ENCODE measurements around the gene TUBA1C. TPM values are rescaled to one million over a fixed set of nuclear protein-coding genes. Genes with fewer than 3 reads are reported as not detected.

Gene TUBA1C
- 532 TPM for polyA plus RNA-seq (2013, experiment 1 of 2)
- 549 TPM for polyA plus RNA-seq (2013, experiment 2 of 2)

DNA sequence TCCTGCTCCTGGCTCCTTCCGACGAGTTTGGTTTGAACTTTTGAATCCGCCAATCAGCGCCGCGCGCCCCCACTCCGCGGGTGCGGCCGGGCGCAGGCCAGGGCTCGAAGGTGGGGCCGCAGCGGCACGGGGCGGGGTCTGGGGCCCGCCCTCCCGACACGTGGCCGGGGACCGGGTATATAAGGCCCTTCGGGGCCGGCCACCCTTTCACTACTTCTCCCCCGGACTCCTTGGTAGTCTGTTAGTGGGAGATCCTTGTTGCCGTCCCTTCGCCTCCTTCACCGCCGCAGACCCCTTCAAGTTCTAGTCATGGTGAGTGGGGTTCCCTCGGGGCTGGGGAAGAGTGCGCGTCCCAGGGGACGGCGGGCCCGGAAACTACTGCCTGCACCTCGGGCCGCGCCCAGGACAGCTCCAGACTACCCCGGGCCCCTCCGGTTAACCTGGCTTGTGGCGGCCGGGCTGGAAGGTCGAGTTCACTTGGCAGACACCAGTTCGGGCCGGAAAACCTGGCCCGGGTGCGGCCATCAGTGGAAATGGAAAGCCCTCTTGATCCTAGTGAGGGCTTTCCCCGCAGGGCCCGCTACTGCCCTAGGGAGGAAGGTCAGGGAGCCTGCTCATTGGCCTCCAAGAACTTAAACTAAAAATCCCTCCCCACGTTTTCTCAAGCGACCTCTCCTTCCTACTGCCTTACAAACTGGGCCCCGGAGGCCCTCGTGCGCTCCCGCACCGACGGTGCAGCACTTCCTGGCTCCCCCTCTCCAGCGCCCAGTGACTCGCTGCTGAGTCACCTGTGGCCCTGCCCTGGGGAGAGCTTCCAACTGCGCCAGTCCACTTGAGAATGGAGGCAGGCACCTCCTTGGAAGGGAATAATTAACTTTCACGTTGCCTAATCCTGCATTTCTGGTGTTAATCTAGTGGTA, at the start of gene TUBA1C:
TUBA1C (plus strand) TSS at position 210 of the 920 bp plus-strand sequence; CDS start at position 310, 100 bp downstream.
- peak within 1 kb of the TSS; percentile 68 for H2AK5ac ChIP-seq (ENCODE audit: low read length, severe bottlenecking)
- peak within 1 kb of the TSS; percentile 87 to 98 for H3K18ac ChIP-seq (ENCODE audit: low read depth in 1 of 2, low read length in 2 of 2)
- peak within 1 kb of the TSS; percentile 83 for H2BK5ac ChIP-seq (ENCODE audit: low read depth, low read length, poor library complexity, severe bottlenecking)
- peak within 1 kb of the TSS; percentile 100 for H3K9ac ChIP-seq (ENCODE audit: low read length)
- peak; percentile 94 for DNase-seq
- peak within 1 kb of the TSS; percentile 65 for H4K91ac ChIP-seq (ENCODE audit: low read length)
- peak within 1 kb of the TSS in 1 of 2 experiments; percentile 70 for H3K23ac ChIP-seq (ENCODE audit: low read length in 2 of 2)
- H3K9me3 ChIP-seq (ENCODE audit: control insufficient read depth, low read length) = peaks cover 8% of the 10 kb centered on the region
- 0% methylated on average over 45 of the region's 61 CpGs for WGBS
- peaks cover 9% of the 10 kb centered on the region for H3K4me1 ChIP-seq (ENCODE audit: control insufficient read depth, insufficient read depth, low read depth, low read length)
- peak within 1 kb of the TSS; percentile 88 for H3K27ac ChIP-seq (ENCODE audit: low read length, poor library complexity, severe bottlenecking)
- peaks cover 19 to 28% of the 10 kb centered on the region in 2 experiments for H3K36me3 ChIP-seq (ENCODE audit: control insufficient read depth in 1 of 2, insufficient read depth in 2 of 2, low read depth in 1 of 2, low read length in 2 of 2)
- H3K4me3 ChIP-seq (ENCODE audit: insufficient read depth in 1 of 2, low read depth in 1 of 2, low read length in 2 of 2) = peak within 1 kb of the TSS; percentile 79 to 94
- peak within 1 kb of the TSS; percentile 75 for H2BK120ac ChIP-seq (ENCODE audit: low read depth, low read length)
- peak within 1 kb of the TSS in 1 of 2 experiments; percentile 85 for H3K14ac ChIP-seq (ENCODE audit: low read length in 2 of 2)
- H2BK15ac ChIP-seq (ENCODE audit: low read depth, poor library complexity, severe bottlenecking) = peak within 1 kb of the TSS; percentile 90
- no peak within 1 kb of the TSS for H2AFZ ChIP-seq (ENCODE audit: low read depth, low read length)
- peak within 1 kb of the TSS; percentile 87 to 98 for H3K4ac ChIP-seq (ENCODE audit: low read depth in 1 of 2, low read length in 2 of 2)
- peak within 1 kb of the TSS in 1 of 2 experiments; percentile 33 for H2BK12ac ChIP-seq (ENCODE audit: low read length in 2 of 2)
- H3K4me2 ChIP-seq (ENCODE audit: low read length, poor library complexity, severe bottlenecking) = peak within 1 kb of the TSS; percentile 64
- peak within 1 kb of the TSS; percentile 82 for H4K8ac ChIP-seq (ENCODE audit: low read length)
- H3K27me3 ChIP-seq (ENCODE audit: control insufficient read depth in 1 of 2, insufficient read depth in 1 of 2, low read length in 2 of 2) = no peaks in the 10 kb centered on the region
- H3K79me1 ChIP-seq (replicated peaks; ENCODE audit: low read length, poor library complexity, severe bottlenecking) = peaks cover 5% of the 10 kb centered on the region

DNA sequence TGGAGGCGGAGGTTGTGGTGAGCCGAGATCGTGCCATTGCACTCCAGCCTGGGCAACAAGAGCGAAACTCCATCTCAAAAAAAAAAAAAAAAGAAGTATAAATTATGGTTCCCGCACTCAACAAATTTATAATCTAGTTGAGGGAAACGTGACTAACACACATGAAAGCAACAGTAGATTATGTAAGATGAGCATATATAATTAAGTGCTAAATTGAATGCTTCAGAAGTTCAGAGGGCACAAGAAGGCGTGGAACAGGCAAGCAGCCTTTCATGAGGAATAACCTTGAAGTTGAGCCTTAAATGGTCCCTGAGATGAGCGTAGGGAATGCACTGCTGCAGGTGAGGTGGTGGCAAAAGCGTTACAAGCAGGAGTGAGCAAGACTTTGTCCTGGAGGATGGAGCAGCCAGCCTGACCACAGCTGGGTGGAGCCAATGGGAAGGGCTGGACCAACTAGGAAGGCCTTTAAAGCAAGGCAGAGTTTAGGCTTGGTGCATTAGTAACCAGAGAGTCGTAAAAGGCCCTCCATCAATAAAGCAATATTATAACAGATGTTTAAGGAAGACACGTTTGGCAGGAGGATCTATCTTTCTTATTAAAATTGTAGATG, 45.4 kb upstream of the TUBA1C start:
- H3K4me3 ChIP-seq (ENCODE audit: insufficient read depth in 1 of 2, low read depth in 1 of 2, low read length in 2 of 2) = no peak overlapping the region
- H3K79me1 ChIP-seq (replicated peaks; ENCODE audit: low read length, poor library complexity, severe bottlenecking) = no peaks in the 10 kb centered on the region
- H3K18ac ChIP-seq (ENCODE audit: low read depth in 1 of 2, low read length in 2 of 2) = no peak overlapping the region
- no peak overlapping the region for H3K27ac ChIP-seq (ENCODE audit: low read length, poor library complexity, severe bottlenecking)
- no peak overlapping the region for H3K4me2 ChIP-seq (ENCODE audit: low read length, poor library complexity, severe bottlenecking)
- H3K14ac ChIP-seq (ENCODE audit: low read length in 2 of 2) = no peak overlapping the region
- DNase-seq = no peak
- H4K91ac ChIP-seq (ENCODE audit: low read length) = no peak overlapping the region
- no peak overlapping the region for H3K9ac ChIP-seq (ENCODE audit: low read length)
- H2BK120ac ChIP-seq (ENCODE audit: low read depth, low read length) = no peak overlapping the region
- H2AFZ ChIP-seq (ENCODE audit: low read depth, low read length) = no peak overlapping the region
- no peak overlapping the region for H2BK15ac ChIP-seq (ENCODE audit: low read depth, poor library complexity, severe bottlenecking)
- H3K23ac ChIP-seq (ENCODE audit: low read length in 2 of 2) = no peak overlapping the region
- H2BK12ac ChIP-seq (ENCODE audit: low read length in 2 of 2) = no peak overlapping the region
- H2BK5ac ChIP-seq (ENCODE audit: low read depth, low read length, poor library complexity, severe bottlenecking) = no peak overlapping the region
- no peaks in the 10 kb centered on the region for H3K27me3 ChIP-seq (ENCODE audit: control insufficient read depth in 1 of 2, insufficient read depth in 1 of 2, low read length in 2 of 2)
- no peaks in the 10 kb centered on the region for H3K36me3 ChIP-seq (ENCODE audit: control insufficient read depth in 1 of 2, insufficient read depth in 2 of 2, low read depth in 1 of 2, low read length in 2 of 2)
- no peaks in the 10 kb centered on the region for H3K9me3 ChIP-seq (ENCODE audit: control insufficient read depth, low read length)
- 89% methylated on average over 6 of the region's 11 CpGs for WGBS
- H2AK5ac ChIP-seq (ENCODE audit: low read length, severe bottlenecking) = no peak overlapping the region
- H3K4me1 ChIP-seq (ENCODE audit: control insufficient read depth, insufficient read depth, low read depth, low read length) = peaks cover 6% of the 10 kb centered on the region
- H4K8ac ChIP-seq (ENCODE audit: low read length) = no peak overlapping the region
- no peak overlapping the region for H3K4ac ChIP-seq (ENCODE audit: low read depth in 1 of 2, low read length in 2 of 2)

DNA sequence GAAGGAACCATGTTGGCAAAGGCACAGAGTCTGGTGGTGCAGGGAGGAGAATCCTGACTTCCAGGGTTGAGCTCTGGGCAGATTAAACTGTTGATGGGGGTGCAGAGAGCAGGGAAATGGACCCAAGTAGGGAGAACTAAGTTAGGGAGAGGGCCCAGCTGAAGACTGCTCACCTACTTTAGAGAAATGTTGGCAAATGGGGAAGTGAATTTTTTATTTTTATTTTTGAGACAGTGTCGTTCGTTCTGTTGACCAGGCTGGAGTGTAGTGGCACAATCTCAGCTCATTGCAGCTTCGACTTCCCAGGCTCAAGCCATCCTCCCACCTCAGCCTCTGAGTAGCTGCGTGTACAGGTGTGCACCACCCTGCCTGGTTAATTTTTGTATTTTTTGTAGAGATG, 43.9 kb upstream of the TUBA1C start:
- H3K18ac ChIP-seq (ENCODE audit: low read depth in 1 of 2, low read length in 2 of 2) = peak overlapping the region in 1 of 2 experiments; percentile 41
- peaks cover 4% of the 10 kb centered on the region for H3K4me1 ChIP-seq (ENCODE audit: control insufficient read depth, insufficient read depth, low read depth, low read length)
- peak overlapping the region; percentile 71 for H2BK120ac ChIP-seq (ENCODE audit: low read depth, low read length)
- H2AFZ ChIP-seq (ENCODE audit: low read depth, low read length) = no peak overlapping the region
- WGBS = 98% methylated on average over 3 of the region's 4 CpGs
- no peaks in the 10 kb centered on the region for H3K9me3 ChIP-seq (ENCODE audit: control insufficient read depth, low read length)
- H3K4me3 ChIP-seq (ENCODE audit: insufficient read depth in 1 of 2, low read depth in 1 of 2, low read length in 2 of 2) = no peak overlapping the region
- peak overlapping the region; percentile 57 for H2AK5ac ChIP-seq (ENCODE audit: low read length, severe bottlenecking)
- no peak overlapping the region for H3K4ac ChIP-seq (ENCODE audit: low read depth in 1 of 2, low read length in 2 of 2)
- H3K27me3 ChIP-seq (ENCODE audit: control insufficient read depth in 1 of 2, insufficient read depth in 1 of 2, low read length in 2 of 2) = no peaks in the 10 kb centered on the region
- H2BK5ac ChIP-seq (ENCODE audit: low read depth, low read length, poor library complexity, severe bottlenecking) = no peak overlapping the region
- no peak overlapping the region for H3K9ac ChIP-seq (ENCODE audit: low read length)
- H3K4me2 ChIP-seq (ENCODE audit: low read length, poor library complexity, severe bottlenecking) = no peak overlapping the region
- peak overlapping the region; percentile 89 for H2BK15ac ChIP-seq (ENCODE audit: low read depth, poor library complexity, severe bottlenecking)
- H4K91ac ChIP-seq (ENCODE audit: low read length) = peak overlapping the region; percentile 48
- DNase-seq = no peak
- no peak overlapping the region for H3K14ac ChIP-seq (ENCODE audit: low read length in 2 of 2)
- no peak overlapping the region for H3K27ac ChIP-seq (ENCODE audit: low read length, poor library complexity, severe bottlenecking)
- H3K36me3 ChIP-seq (ENCODE audit: control insufficient read depth in 1 of 2, insufficient read depth in 2 of 2, low read depth in 1 of 2, low read length in 2 of 2) = no peaks in the 10 kb centered on the region
- H3K79me1 ChIP-seq (replicated peaks; ENCODE audit: low read length, poor library complexity, severe bottlenecking) = no peaks in the 10 kb centered on the region
- H3K23ac ChIP-seq (ENCODE audit: low read length in 2 of 2) = no peak overlapping the region
- H2BK12ac ChIP-seq (ENCODE audit: low read length in 2 of 2) = no peak overlapping the region
- peak overlapping the region; percentile 75 for H4K8ac ChIP-seq (ENCODE audit: low read length)

DNA sequence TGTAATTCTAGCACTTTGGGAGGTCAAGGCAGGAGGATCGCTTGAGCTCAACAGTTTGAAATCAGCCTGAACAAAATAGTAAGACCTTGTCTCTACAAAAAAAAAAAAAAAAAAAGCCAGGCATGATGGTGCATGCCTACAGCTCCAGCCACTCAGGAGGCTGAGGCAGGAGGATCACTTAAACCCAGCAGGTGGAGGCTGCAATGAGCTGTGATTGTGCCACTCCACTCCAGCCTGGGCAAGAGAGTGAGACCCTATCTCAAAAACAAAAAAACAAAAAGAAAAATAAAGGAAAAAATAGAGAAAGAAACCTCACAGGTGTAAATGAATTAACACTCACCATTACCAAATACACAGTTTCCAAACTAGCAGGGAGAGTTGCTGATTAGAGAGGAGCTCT, 41.8 kb upstream of the TUBA1C start:
- DNase-seq = no peak
- H3K18ac ChIP-seq (ENCODE audit: low read depth in 1 of 2, low read length in 2 of 2) = peak overlapping the region; percentile 4 to 56
- no peaks in the 10 kb centered on the region for H3K79me1 ChIP-seq (replicated peaks; ENCODE audit: low read length, poor library complexity, severe bottlenecking)
- no peak overlapping the region for H4K91ac ChIP-seq (ENCODE audit: low read length)
- H3K23ac ChIP-seq (ENCODE audit: low read length in 2 of 2) = no peak overlapping the region
- peak overlapping the region; percentile 46 for H2BK5ac ChIP-seq (ENCODE audit: low read depth, low read length, poor library complexity, severe bottlenecking)
- H4K8ac ChIP-seq (ENCODE audit: low read length) = no peak overlapping the region
- no peak overlapping the region for H3K4me2 ChIP-seq (ENCODE audit: low read length, poor library complexity, severe bottlenecking)
- H2AK5ac ChIP-seq (ENCODE audit: low read length, severe bottlenecking) = peak overlapping the region; percentile 66
- no peak overlapping the region for H2BK15ac ChIP-seq (ENCODE audit: low read depth, poor library complexity, severe bottlenecking)
- no peaks in the 10 kb centered on the region for H3K9me3 ChIP-seq (ENCODE audit: control insufficient read depth, low read length)
- peak overlapping the region; percentile 74 for H3K9ac ChIP-seq (ENCODE audit: low read length)
- H2BK12ac ChIP-seq (ENCODE audit: low read length in 2 of 2) = peak overlapping the region in 1 of 2 experiments; percentile 3
- no peaks in the 10 kb centered on the region for H3K27me3 ChIP-seq (ENCODE audit: control insufficient read depth in 1 of 2, insufficient read depth in 1 of 2, low read length in 2 of 2)
- H3K4ac ChIP-seq (ENCODE audit: low read depth in 1 of 2, low read length in 2 of 2) = no peak overlapping the region
- peak overlapping the region; percentile 39 for H2BK120ac ChIP-seq (ENCODE audit: low read depth, low read length)
- H2AFZ ChIP-seq (ENCODE audit: low read depth, low read length) = no peak overlapping the region
- H3K14ac ChIP-seq (ENCODE audit: low read length in 2 of 2) = no peak overlapping the region
- WGBS = 100% methylated on average over 1 of the region's 1 CpG
- H3K36me3 ChIP-seq (ENCODE audit: control insufficient read depth in 1 of 2, insufficient read depth in 2 of 2, low read depth in 1 of 2, low read length in 2 of 2) = no peaks in the 10 kb centered on the region
- H3K4me1 ChIP-seq (ENCODE audit: control insufficient read depth, insufficient read depth, low read depth, low read length) = peaks cover 1% of the 10 kb centered on the region
- no peak overlapping the region for H3K4me3 ChIP-seq (ENCODE audit: insufficient read depth in 1 of 2, low read depth in 1 of 2, low read length in 2 of 2)
- H3K27ac ChIP-seq (ENCODE audit: low read length, poor library complexity, severe bottlenecking) = peak overlapping the region; percentile 82
